ENCODE results near the gene S100G. TPM values are rescaled to one million over a fixed set of nuclear protein-coding genes. Genes with fewer than 3 reads are reported as not detected.

Gene S100G
- polyA plus RNA-seq, 1 of the 3 experiments (the other 2 are of a cell fraction) = not detected

DNA sequence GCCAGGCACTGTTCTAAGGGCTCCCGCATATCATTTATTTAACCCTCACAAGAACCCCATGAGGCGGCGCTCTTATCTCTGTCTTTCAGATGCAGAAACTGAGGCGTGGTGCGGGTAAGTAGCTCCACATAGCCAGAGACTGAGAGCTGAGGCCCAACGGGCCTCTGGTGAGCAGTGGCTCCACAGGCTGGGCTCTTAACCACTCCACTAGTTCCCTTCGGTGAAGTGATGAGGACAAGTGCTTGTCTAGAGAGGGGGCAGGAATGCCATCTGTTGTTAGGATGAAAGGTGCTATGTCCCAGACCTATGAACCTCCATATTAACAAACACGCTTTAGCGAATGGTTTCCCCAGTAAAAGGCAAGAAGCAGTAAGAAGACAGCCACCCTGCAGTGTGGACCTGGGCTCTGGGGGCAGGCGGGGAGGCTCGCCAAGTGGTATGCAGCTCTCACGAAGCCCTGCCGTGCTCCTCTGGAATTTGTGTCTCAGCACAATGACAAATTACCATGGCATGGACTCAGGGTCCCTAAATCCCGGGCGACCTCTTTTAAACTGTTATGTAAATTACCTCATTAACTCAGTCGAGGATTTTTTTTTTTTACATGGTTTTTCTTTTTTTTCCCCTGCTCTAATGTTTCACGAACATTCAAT, 20.9 kb upstream of the S100G start:
- DNase-seq = no peak
- H3K79me2 ChIP-seq (ENCODE audit: insufficient read depth) = peaks cover 13% of the 10 kb centered on the region
- peaks cover 0 to 3% of the 10 kb centered on the region in 2 experiments for H3K36me3 ChIP-seq (replicated peaks in 1 of 2; ENCODE audit: control insufficient read depth in 1 of 2, insufficient read depth in 2 of 2, low read length in 1 of 2)
- H3K9me3 ChIP-seq = no peaks in the 10 kb centered on the region
- H3K4me2 ChIP-seq = no peak overlapping the region
- TF ChIP-seq, protein P1, sequence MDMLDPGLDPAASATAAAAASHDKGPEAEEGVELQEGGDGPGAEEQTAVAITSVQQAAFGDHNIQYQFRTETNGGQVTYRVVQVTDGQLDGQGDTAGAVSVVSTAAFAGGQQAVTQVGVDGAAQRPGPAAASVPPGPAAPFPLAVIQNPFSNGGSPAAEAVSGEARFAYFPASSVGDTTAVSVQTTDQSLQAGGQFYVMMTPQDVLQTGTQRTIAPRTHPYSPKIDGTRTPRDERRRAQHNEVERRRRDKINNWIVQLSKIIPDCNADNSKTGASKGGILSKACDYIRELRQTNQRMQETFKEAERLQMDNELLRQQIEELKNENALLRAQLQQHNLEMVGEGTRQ (IDR thresholded peaks at IDR 0.05; ENCODE audit: borderline replicate concordance, low read depth, low read length) = no peak
- TF ChIP-seq SMC3 (IDR thresholded peaks at IDR 0.05; ENCODE audit: low read depth, low read length) = no peak
- no peak for TF ChIP-seq TEAD4 (IDR thresholded peaks at IDR 0.05; ENCODE audit: borderline replicate concordance, insufficient read depth)
- no peak for TF ChIP-seq POLR2AphosphoS5 (IDR thresholded peaks at IDR 0.05; ENCODE audit: low read depth, low read length)
- TF ChIP-seq GABPA (IDR thresholded peaks at IDR 0.05; ENCODE audit: low read depth) = no peak
- H3K4me3 ChIP-seq (ENCODE audit: low read depth in 2 of 2, low read length in 1 of 2) = no peak overlapping the region
- ChIA-PET CTCF (interaction anchor here (1.1 to 1.3 kb wide), 2 partner anchors 9 to 493 kb away, joined by 3 read pairs; no protein-coding TSS in a partner anchor), POLR2A (no interaction called here)
- WGBS (ENCODE audit: low lambda C conversion rate) = 68% methylated on average over 14 of the region's 17 CpGs
- H3K27ac ChIP-seq (ENCODE audit: low read depth in 2 of 2, low read length in 1 of 2) = no peak overlapping the region
- H3K4me1 ChIP-seq (ENCODE audit: control insufficient read depth in 1 of 2, insufficient read depth in 2 of 2, low read depth in 1 of 2, low read length in 1 of 2) = peaks cover 9 to 20% of the 10 kb centered on the region in 2 experiments; a peak in 3 of 4 replicates
- peaks cover 11% of the 10 kb centered on the region for H3F3A ChIP-seq (replicated peaks; ENCODE audit: insufficient read depth)
- H4K20me1 ChIP-seq (ENCODE audit: insufficient read depth) = no peaks in the 10 kb centered on the region
- 0 out of 2 replicates have a peak overlapping the region, but pooled peaks have one; percentile 29 for H2AFZ ChIP-seq (ENCODE audit: low read depth)
- H3K9me2 ChIP-seq = no peaks in the 10 kb centered on the region
- H3K27me3 ChIP-seq (ENCODE audit: insufficient read depth) = no peaks in the 10 kb centered on the region
- H3K9ac ChIP-seq = no peak overlapping the region

DNA sequence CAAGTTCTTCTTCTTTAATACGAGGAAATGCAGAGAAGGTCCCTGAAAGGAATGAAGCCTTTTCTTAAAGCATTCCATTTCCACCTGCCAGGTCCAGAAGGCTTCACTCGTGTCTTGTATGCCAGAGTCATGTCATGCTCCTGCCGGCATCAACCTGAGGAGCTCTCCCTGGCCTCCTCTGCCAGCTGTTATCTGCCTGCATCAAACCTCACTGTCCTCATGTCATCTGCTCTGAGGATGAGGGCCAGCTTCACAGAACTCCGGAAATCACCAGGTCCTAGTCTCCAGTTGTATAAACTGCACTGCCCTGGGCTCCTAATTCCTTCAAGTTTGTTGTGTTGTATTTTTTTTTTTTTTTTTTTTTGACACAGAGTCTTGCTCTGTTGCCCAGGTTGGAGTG, 20.0 kb upstream of the S100G start:
- CTCF ChIA-PET = interaction anchor here (1.3 kb wide), 1 partner anchor 9 kb away, joined by 3 read pairs; no protein-coding TSS in a partner anchor
- TF ChIP-seq USF1 (IDR thresholded peaks at IDR 0.05; ENCODE audit: borderline replicate concordance, low read depth) (no peak), GATA2 (CRISPR knock-in tag; IDR thresholded peaks at IDR 0.05) (peak; percentile 26; the same call in 1 of the 2 replicates)
- DNase-seq = peak; percentile 21
- Histone ChIP-seq H4K20me1 (ENCODE audit: insufficient read depth) (no peaks in the 10 kb centered on the region), H3K27ac (ENCODE audit: low read depth in 2 of 2, low read length in 1 of 2) (no peak overlapping the region; a peak in 1 of 4 replicates), H3K79me2 (ENCODE audit: insufficient read depth) (peaks cover 13% of the 10 kb centered on the region), H3K4me2 (no peak overlapping the region), H3K27me3 (ENCODE audit: insufficient read depth) (no peaks in the 10 kb centered on the region), H3K36me3 (replicated peaks in 1 of 2; ENCODE audit: control insufficient read depth in 1 of 2, insufficient read depth in 2 of 2, low read length in 1 of 2) (peaks cover 0 to 3% of the 10 kb centered on the region in 2 experiments), H3K9me2 (no peaks in the 10 kb centered on the region), H3K4me1 (ENCODE audit: control insufficient read depth in 1 of 2, insufficient read depth in 2 of 2, low read depth in 1 of 2, low read length in 1 of 2) (peaks cover 9 to 20% of the 10 kb centered on the region in 2 experiments; a peak in 3 of 4 replicates), H2AFZ (ENCODE audit: low read depth) (no peak overlapping the region), H3F3A (replicated peaks; ENCODE audit: insufficient read depth) (peaks cover 19% of the 10 kb centered on the region), H3K9me3 (no peaks in the 10 kb centered on the region), H3K9ac (no peak overlapping the region), H3K4me3 (ENCODE audit: low read depth in 2 of 2, low read length in 1 of 2) (no peak overlapping the region)
- POLR2A ChIA-PET = no interaction called here
- WGBS (ENCODE audit: low lambda C conversion rate) = 50% methylated on average over 4 of the region's 4 CpGs

GRCh38 chrX:16633754-16634153, 16.2 kb upstream of the S100G start:
- peaks cover 13% of the 10 kb centered on the region for H3K79me2 ChIP-seq (ENCODE audit: insufficient read depth)
- H3K27ac ChIP-seq (ENCODE audit: low read depth in 2 of 2, low read length in 1 of 2) = peak overlapping the region; percentile 58 to 88
- no peak overlapping the region for H3K4me3 ChIP-seq (ENCODE audit: low read depth in 2 of 2, low read length in 1 of 2)
- POLR2A ChIA-PET = no interaction called here
- no peaks in the 10 kb centered on the region for H4K20me1 ChIP-seq (ENCODE audit: insufficient read depth)
- CTCF ChIA-PET = no interaction called here
- peaks cover 0 to 8% of the 10 kb centered on the region in 2 experiments for H3K36me3 ChIP-seq (replicated peaks in 1 of 2; ENCODE audit: control insufficient read depth in 1 of 2, insufficient read depth in 2 of 2, low read length in 1 of 2)
- H3K9me2 ChIP-seq = no peaks in the 10 kb centered on the region
- H3K9me3 ChIP-seq = no peaks in the 10 kb centered on the region
- peak overlapping the region; percentile 40 for H3K4me2 ChIP-seq
- peaks cover 29% of the 10 kb centered on the region for H3F3A ChIP-seq (replicated peaks; ENCODE audit: insufficient read depth)
- H3K9ac ChIP-seq = peak overlapping the region; percentile 35; the same call in 1 of the 2 replicates
- H3K27me3 ChIP-seq (ENCODE audit: insufficient read depth) = no peaks in the 10 kb centered on the region
- H3K4me1 ChIP-seq (ENCODE audit: control insufficient read depth in 1 of 2, insufficient read depth in 2 of 2, low read depth in 1 of 2, low read length in 1 of 2) = peaks cover 9 to 24% of the 10 kb centered on the region in 2 experiments; a peak in 3 of 4 replicates
- H2AFZ ChIP-seq (ENCODE audit: low read depth) = no peak overlapping the region
- peak; percentile 31 for DNase-seq
- WGBS (ENCODE audit: low lambda C conversion rate) = 10% methylated on average over 4 of the region's 4 CpGs
- TF ChIP-seq RAD21 (IDR thresholded peaks at IDR 0.05; ENCODE audit: low read length) = no peak
- TF ChIP-seq EP300 (IDR thresholded peaks at IDR 0.05; ENCODE audit: borderline replicate concordance in 1 of 2, low read depth in 1 of 2, low read length in 1 of 2) = peak; percentile 48 to 69; a peak in 3 of 4 replicates
- TF ChIP-seq, protein P1 (IDR thresholded peaks at IDR 0.05; ENCODE audit: borderline replicate concordance, low read depth, low read length) = no peak
- TF ChIP-seq ELF1 (IDR thresholded peaks at IDR 0.05) = no peak
- no peak for TF ChIP-seq POLR2AphosphoS5 (IDR thresholded peaks at IDR 0.05; ENCODE audit: low read depth, low read length)
- 0 out of 2 replicates have a peak, but pooled peaks have one; percentile 17 for TF ChIP-seq TEAD4 (IDR thresholded peaks at IDR 0.05; ENCODE audit: borderline replicate concordance, insufficient read depth)
- no peak for TF ChIP-seq YY1 (IDR thresholded peaks at IDR 0.05; ENCODE audit: low read depth)
- no peak for TF ChIP-seq SIN3A (IDR thresholded peaks at IDR 0.05; ENCODE audit: borderline replicate concordance, low read depth, low read length)
- TF ChIP-seq NRF1 (IDR thresholded peaks at IDR 0.05; ENCODE audit: low read depth, low read length) = no peak
- no peak for TF ChIP-seq TAF1 (IDR thresholded peaks at IDR 0.05; ENCODE audit: borderline replicate concordance, low read depth, low read length)
- peak; percentile 49 for TF ChIP-seq NFIC (IDR thresholded peaks at IDR 0.05; ENCODE audit: borderline replicate concordance)
- peak; percentile 32; the same call in 1 of the 2 replicates for TF ChIP-seq GATA2 (CRISPR knock-in tag; IDR thresholded peaks at IDR 0.05)
- TF ChIP-seq TCF12 (IDR thresholded peaks at IDR 0.05) = peak; percentile 73
- no peak for TF ChIP-seq MEF2A (IDR thresholded peaks at IDR 0.05; ENCODE audit: borderline replicate concordance, low read depth)
- TF ChIP-seq FOSL2 (IDR thresholded peaks at IDR 0.05; ENCODE audit: borderline replicate concordance, low read depth) = peak; percentile 51; the same call in 1 of the 2 replicates
- peak; percentile 50; the same call in 1 of the 2 replicates for TF ChIP-seq JUND (IDR thresholded peaks at IDR 0.05)
